Panc1 (cell line): ENCODE data around the gene ADGRD1. TPM values are rescaled to one million over a fixed set of nuclear protein-coding genes. Genes with fewer than 3 reads are reported as not detected.

Experiments
- ATAC-seq: fragments of 200-7000 bp; cut with Tn5 transposase; 2 replicates; pipeline ENCODE4 v1.9.1; 2020; ENCODE audit warnings: mild to moderate bottlenecking, moderate library complexity
- BruUV-seq: library from RNA; stranded (reverse); fragments of 400-500 nt; replicated peaks from 2 replicates; lab custom pipeline; 2021; lab: Mats Ljungman, UMichigan
- CTCF ChIA-PET: fragments of 300-600 bp; sonication (Branson Sonifier 250); formaldehyde crosslinking; loops from one replicate; lab custom pipeline; 2022; ENCODE audit warnings: antibody characterized with exemption; lab: Charles Lee
- POLR2A ChIA-PET: fragments of 300-600 bp; sonication (Branson Sonifier 250); formaldehyde crosslinking; loops from one replicate; lab custom pipeline; 2022; ENCODE audit warnings: antibody characterized with exemption; lab: Charles Lee
- DNase-seq: peaks from one replicate; pipeline ENCODE4 v3.0.0-alpha.2; 2010; ENCODE audit warnings: low read depth, low spot score
- H3K27ac ChIP-seq: 2 replicates; pipeline ENCODE4 v1.5.1; 2011; ENCODE audit warnings: mild to moderate bottlenecking, low read length, inconsistent platforms
- H3K27me3 ChIP-seq: fragments of 200-500 bp; sonication (Bioruptor generic); 2 replicates; pipeline ENCODE4 v1.6.0; 2014; ENCODE audit warnings: low read length, inconsistent platforms; ENCODE audit not compliant: control insufficient read depth, insufficient read depth
- H3K36me3 ChIP-seq: fragments of 200-500 bp; sonication (Bioruptor generic); 2 replicates; pipeline ENCODE4 v1.5.1; 2014; ENCODE audit warnings: inconsistent platforms, mild to moderate bottlenecking, low read length, moderate library complexity; ENCODE audit not compliant: control insufficient read depth, insufficient read depth
- H3K4me1 ChIP-seq: 2 replicates; pipeline ENCODE4 v1.5.1; 2011; ENCODE audit warnings: inconsistent platforms, mild to moderate bottlenecking, low read length, moderate library complexity; ENCODE audit not compliant: control insufficient read depth, insufficient read depth
- H3K4me3 ChIP-seq, 2 experiments: 2 replicates each; pipeline ENCODE4 v1.5.1; 2011 to 2012; ENCODE audit warnings: low read depth in 2 of 2, low read length in 2 of 2, mild to moderate bottlenecking in 2 of 2, inconsistent platforms in 1 of 2, moderate library complexity in 1 of 2
- H3K9me3 ChIP-seq: fragments of 200-500 bp; sonication (Bioruptor generic); 2 replicates; pipeline ENCODE4 v1.5.1; 2014; ENCODE audit warnings: low read depth, mild to moderate bottlenecking, inconsistent platforms, low read length, moderate library complexity; ENCODE audit not compliant: control insufficient read depth, insufficient read depth
- CTCF ChIP-seq: fragments of 450-650 bp; IDR thresholded peaks from 2 replicates; pipeline ENCODE4 v1.5.1; 2017; ENCODE audit warnings: mild to moderate bottlenecking
- POLR2AphosphoS5 ChIP-seq: IDR thresholded peaks from 2 replicates; pipeline ENCODE4 v1.6.1; 2012; ENCODE audit warnings: mild to moderate bottlenecking, low read depth, low read length, moderate library complexity
- REST ChIP-seq, 2 experiments: IDR thresholded peaks; 2 replicates each; pipeline ENCODE4 v1.6.1; 2011 to 2012; ENCODE audit warnings: low read depth in 2 of 2, control low read depth in 1 of 2, low read length in 1 of 2, mild to moderate bottlenecking in 1 of 2, moderate library complexity in 1 of 2; ENCODE audit not compliant: insufficient read depth in 1 of 2
- SIN3A ChIP-seq: IDR thresholded peaks from 2 replicates; pipeline ENCODE4 v1.6.1; 2012; ENCODE audit warnings: low read depth, mild to moderate bottlenecking, low read length, moderate library complexity, borderline replicate concordance; ENCODE audit not compliant: insufficient read depth
- TCF7L2 ChIP-seq: IDR thresholded peaks from 2 replicates; pipeline ENCODE4 v1.6.1; 2011; ENCODE audit warnings: mild to moderate bottlenecking, low read depth, low read length, inconsistent platforms
- in situ Hi-C: cut with HindIII; loops from 2 replicates; pipeline ENCODE4 v1.10.0; 2016; ENCODE audit warnings: low sequenced_read_pairs, low pct_unique_long_range_greater_than_20kb
- intact Hi-C: fragments of 100-400 bp; cut with micrococcal nuclease; formaldehyde crosslinking; loops from one replicate; pipeline ENCODE4 v1.10.0; 2022; ENCODE audit not compliant: unreplicated experiment
- total RNA-seq: library from RNA; stranded (reverse); gene quantifications from one replicate; pipeline ENCODE4 v1.2.1, GENCODE V29; 2021; ENCODE audit not compliant: unreplicated experiment

Gene ADGRD1
- total RNA-seq, 1 experiment from 2014 or later = 0.21 TPM

- H3K4me3 ChIP-seq = no peak overlapping the region
- no TSS peak for BruUV-seq
- H3K27me3 ChIP-seq = peaks cover 49% of the 10 kb centered on the region
- no peak for TF ChIP-seq SIN3A
- no peak for TF ChIP-seq CTCF
- no peak for TF ChIP-seq POLR2AphosphoS5
- TF ChIP-seq TCF7L2 = no peak
- TF ChIP-seq REST (IDR thresholded peaks at IDR 0.05; ENCODE audit: insufficient read depth in 1 of 2, low read depth in 2 of 2, low read length in 1 of 2) = no peak
- in situ Hi-C loops = no loop called here
- POLR2A ChIA-PET = no interaction called here
- H3K36me3 ChIP-seq = no peaks in the 10 kb centered on the region
- H3K4me1 ChIP-seq = peaks cover 12% of the 10 kb centered on the region
- no peaks in the 10 kb centered on the region for H3K9me3 ChIP-seq
- no peak for DNase-seq
- CTCF ChIA-PET = interaction anchor here (0.6 kb wide), 1 partner anchor 119 kb away, joined by 5 read pairs; no protein-coding TSS in a partner anchor
- intact Hi-C loops = loop anchor here (2.0 to 5.0 kb wide), 2 partner anchors 215 to 535 kb away; no protein-coding TSS in a partner anchor
- H3K27ac ChIP-seq = no peak overlapping the region
- ATAC-seq = no peak
Observed at GRCh38 chr12:130917607-130918006, 36.1 kb upstream of the ADGRD1 start.

- in situ Hi-C loops = no loop called here
- intact Hi-C loops = loop anchor here (5.0 kb wide), 1 partner anchor 533 kb away; no protein-coding TSS in a partner anchor
Observed at GRCh38 chr12:130919086-130919485, 34.6 kb upstream of the ADGRD1 start.

More at GRCh38 chr12:130919086-130919485, 34.6 kb upstream of the ADGRD1 start:
- H3K9me3 ChIP-seq = no peaks in the 10 kb centered on the region
- ChIA-PET CTCF (no interaction called here), POLR2A (no interaction called here)
- TF ChIP-seq SIN3A (no peak), POLR2AphosphoS5 (no peak), CTCF (no peak), TCF7L2 (no peak), REST (IDR thresholded peaks at IDR 0.05; ENCODE audit: insufficient read depth in 1 of 2, low read depth in 2 of 2, low read length in 1 of 2) (no peak)
- H3K4me1 ChIP-seq = peaks cover 12% of the 10 kb centered on the region
- no peaks in the 10 kb centered on the region for H3K36me3 ChIP-seq
- no peak overlapping the region for H3K4me3 ChIP-seq
- DNase-seq = no peak
- no peak overlapping the region for H3K27ac ChIP-seq
- BruUV-seq = no TSS peak
- H3K27me3 ChIP-seq = peaks cover 54% of the 10 kb centered on the region
- no peak for ATAC-seq
